ENCODE data around the gene TTC24. TPM values are rescaled to one million over a fixed set of nuclear protein-coding genes. Genes with fewer than 3 reads are reported as not detected.

TTC24 gene
- total RNA-seq, 4 donors from 2014 or later = not detected

DNA sequence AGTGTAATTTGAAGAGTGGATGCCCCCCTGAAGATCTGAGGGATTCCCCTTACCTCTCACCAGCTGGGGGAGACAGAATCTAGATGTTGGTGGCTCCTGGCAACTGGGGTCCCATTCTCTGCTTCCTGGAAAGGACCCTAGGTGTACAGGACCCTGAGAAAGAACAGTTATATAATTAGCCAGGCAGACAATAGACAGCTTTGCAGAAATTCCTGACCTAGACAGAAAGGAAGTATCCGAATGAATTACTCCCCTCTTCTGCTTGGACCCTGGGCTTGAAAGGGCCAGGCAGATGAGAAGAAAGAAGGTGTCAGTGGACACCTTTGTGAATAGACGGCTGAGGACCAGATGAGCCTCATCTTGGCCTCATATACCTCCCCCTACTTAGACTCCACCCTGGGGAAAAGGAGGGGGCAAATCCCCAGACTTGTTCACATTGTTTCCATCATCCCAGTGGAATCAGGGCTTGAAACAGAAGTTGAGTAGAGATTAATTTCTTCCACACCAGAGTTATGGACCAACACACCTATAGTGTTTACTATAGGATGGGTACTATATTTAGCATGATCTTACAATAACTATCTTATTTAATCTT lies 5.4 kb upstream of the TTC24 start:
- Histone ChIP-seq H3K27ac (no peak overlapping the region), H3K4me1 (peaks cover 5 to 27% (median 20%) of the 10 kb centered on the region in 4 donors), H3K27me3 (no peaks in the 10 kb centered on the region), H3K9me3 (no peaks in the 10 kb centered on the region), H3K36me3 (no peaks in the 10 kb centered on the region), H3K4me3 (no peak overlapping the region)
- no peak for TF ChIP-seq POLR2AphosphoS5 (IDR thresholded peaks at IDR 0.05)
- TF ChIP-seq POLR2A (IDR thresholded peaks at IDR 0.05) = no peak
- TF ChIP-seq, protein P1, sequence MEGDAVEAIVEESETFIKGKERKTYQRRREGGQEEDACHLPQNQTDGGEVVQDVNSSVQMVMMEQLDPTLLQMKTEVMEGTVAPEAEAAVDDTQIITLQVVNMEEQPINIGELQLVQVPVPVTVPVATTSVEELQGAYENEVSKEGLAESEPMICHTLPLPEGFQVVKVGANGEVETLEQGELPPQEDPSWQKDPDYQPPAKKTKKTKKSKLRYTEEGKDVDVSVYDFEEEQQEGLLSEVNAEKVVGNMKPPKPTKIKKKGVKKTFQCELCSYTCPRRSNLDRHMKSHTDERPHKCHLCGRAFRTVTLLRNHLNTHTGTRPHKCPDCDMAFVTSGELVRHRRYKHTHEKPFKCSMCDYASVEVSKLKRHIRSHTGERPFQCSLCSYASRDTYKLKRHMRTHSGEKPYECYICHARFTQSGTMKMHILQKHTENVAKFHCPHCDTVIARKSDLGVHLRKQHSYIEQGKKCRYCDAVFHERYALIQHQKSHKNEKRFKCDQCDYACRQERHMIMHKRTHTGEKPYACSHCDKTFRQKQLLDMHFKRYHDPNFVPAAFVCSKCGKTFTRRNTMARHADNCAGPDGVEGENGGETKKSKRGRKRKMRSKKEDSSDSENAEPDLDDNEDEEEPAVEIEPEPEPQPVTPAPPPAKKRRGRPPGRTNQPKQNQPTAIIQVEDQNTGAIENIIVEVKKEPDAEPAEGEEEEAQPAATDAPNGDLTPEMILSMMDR (IDR thresholded peaks at IDR 0.05) = no peak
- TF ChIP-seq EP300 (IDR thresholded peaks at IDR 0.05; ENCODE audit: low read depth) = no peak
- no peak for DNase-seq
- intact Hi-C loops (cut with DNase I; ENCODE audit: low total_unique reads) (no loop called here), in situ Hi-C loops (cut with MboI; ENCODE audit: low pct_ligation_motif_present in 1 of 4, low pct_unique_long_range_greater_than_20kb in 1 of 4, low sequenced_read_pairs in 3 of 4) (no loop called here)
- WGBS, 2 donors (ENCODE audit: low coverage in 1 of 2) = 40 to 49% methylated on average over 1 to 2 of the region's 2 CpGs

DNA sequence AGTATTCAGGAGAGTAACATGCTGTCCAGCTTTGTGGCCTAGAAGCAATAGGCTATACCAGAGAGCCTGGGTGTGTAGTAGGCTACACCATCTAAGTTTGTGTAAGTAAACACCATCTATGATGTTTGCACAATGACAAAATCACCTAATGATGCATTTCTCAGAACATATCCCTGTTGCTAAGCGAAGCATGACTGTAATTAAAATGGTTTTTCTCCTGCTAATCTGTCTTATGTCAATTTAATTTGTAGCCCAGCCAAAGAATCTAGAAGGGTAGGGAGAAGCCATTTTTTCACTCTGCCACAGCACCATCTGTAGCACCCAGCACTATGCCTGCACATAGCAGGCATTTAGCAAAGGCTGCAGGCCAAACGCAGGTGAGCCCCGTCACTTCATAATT lies 2.0 kb upstream of the TTC24 start:
- in situ Hi-C loops (cut with MboI; ENCODE audit: low pct_ligation_motif_present in 1 of 4, low pct_unique_long_range_greater_than_20kb in 1 of 4, low sequenced_read_pairs in 3 of 4) = no loop called here
- intact Hi-C loops (cut with DNase I; ENCODE audit: low total_unique reads) = no loop called here
- H3K27ac ChIP-seq = peak overlapping the region in 2 of 4 donors; percentile 26 to 43

DNA sequence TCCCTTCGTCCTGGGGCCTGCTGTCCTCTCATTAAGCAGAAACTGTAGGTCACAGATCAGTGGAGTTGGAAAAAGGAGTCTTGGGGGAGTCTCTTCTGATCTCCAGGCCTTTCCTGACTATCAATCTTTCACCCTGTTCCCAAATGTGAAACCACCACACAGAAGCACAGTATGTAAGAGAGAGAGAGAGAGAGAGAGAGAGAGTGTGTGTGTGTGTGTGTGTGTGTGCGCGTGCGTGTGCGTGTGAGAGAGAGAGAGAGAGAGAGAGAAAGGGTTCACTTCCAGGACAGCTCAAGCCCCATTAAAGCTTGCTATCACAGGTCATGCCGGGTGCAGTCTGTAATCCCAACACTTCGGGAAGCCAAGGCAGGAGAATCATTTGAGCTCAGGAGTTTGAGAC lies 1.5 kb upstream of the TTC24 start:
- TF ChIP-seq POLR2AphosphoS5 (IDR thresholded peaks at IDR 0.05) = no peak
- TF ChIP-seq, protein P1 (IDR thresholded peaks at IDR 0.05) = no peak
- no peak for TF ChIP-seq EP300 (IDR thresholded peaks at IDR 0.05; ENCODE audit: low read depth)
- no peak for TF ChIP-seq POLR2A (IDR thresholded peaks at IDR 0.05)
- intact Hi-C loops (cut with DNase I; ENCODE audit: low total_unique reads) = no loop called here

More for the DNA sequence above, 2.0 kb upstream of the TTC24 start:
- H3K27me3 ChIP-seq = no peaks in the 10 kb centered on the region
- no peak overlapping the region for H3K4me3 ChIP-seq
- peaks cover 0 to 3% (median under 1%) of the 10 kb centered on the region in 4 donors for H3K4me1 ChIP-seq
- WGBS, 2 donors (ENCODE audit: low coverage in 1 of 2) = 68 to 81% methylated on average over 2 to 3 of the region's 3 CpGs
- DNase-seq = no peak
- no peaks in the 10 kb centered on the region for H3K9me3 ChIP-seq
- H3K36me3 ChIP-seq = no peaks in the 10 kb centered on the region
- no peak for TF ChIP-seq POLR2A (IDR thresholded peaks at IDR 0.05)
- TF ChIP-seq, protein P1 (IDR thresholded peaks at IDR 0.05) = no peak
- peak in 1 of 3 donors; percentile 15 for TF ChIP-seq POLR2AphosphoS5 (IDR thresholded peaks at IDR 0.05)

DNA sequence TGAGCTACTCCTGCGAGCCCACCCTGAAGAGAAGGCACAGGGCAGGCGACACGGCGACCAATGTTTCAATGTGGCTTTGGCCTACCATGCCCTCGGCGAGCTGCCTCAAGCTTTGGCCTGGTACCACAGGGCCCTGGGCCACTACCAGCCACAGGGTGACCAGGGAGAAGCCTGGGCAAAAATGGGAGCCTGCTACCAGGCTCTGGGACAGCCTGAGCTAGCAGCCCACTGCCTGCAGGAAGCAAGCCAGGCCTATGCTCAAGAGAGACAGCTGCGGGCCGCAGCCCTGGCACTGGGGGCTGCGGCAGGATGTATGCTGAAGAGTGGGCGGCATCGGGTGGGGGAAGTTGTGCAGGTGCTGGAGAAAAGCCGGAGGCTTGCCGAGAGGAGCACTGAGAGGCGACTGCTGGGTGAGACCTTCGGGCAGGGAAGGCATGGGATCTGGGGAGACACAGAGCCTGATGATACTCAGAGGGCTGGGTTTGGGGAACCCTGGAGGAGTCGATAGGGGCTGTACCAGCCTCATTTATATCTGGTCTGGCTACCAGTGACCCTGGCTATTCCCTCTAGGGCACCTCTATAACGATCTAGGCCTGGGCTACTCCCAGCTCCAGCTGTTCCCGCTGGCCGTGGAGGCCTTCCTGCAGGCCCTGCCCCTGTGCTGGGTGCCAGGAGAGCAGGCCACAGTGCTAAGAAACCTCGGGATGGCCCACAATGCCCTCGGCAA lies 2.3 kb downstream of the TTC24 start:
- Histone ChIP-seq H3K9me3 (no peaks in the 10 kb centered on the region), H3K4me3 (no peak overlapping the region), H3K27ac (no peak overlapping the region), H3K4me1 (peaks cover 0 to 3% (median 0%) of the 10 kb centered on the region in 4 donors), H3K27me3 (no peaks in the 10 kb centered on the region), H3K36me3 (no peaks in the 10 kb centered on the region)
- in situ Hi-C loops (cut with MboI; ENCODE audit: low pct_ligation_motif_present in 1 of 4, low pct_unique_long_range_greater_than_20kb in 1 of 4, low sequenced_read_pairs in 3 of 4) = no loop called here
- TF ChIP-seq POLR2A (IDR thresholded peaks at IDR 0.05) (no peak), EP300 (IDR thresholded peaks at IDR 0.05; ENCODE audit: low read depth) (no peak), POLR2AphosphoS5 (IDR thresholded peaks at IDR 0.05) (no peak)
- TF ChIP-seq, protein P1 (IDR thresholded peaks at IDR 0.05) = no peak
- intact Hi-C loops (cut with DNase I; ENCODE audit: low total_unique reads) = no loop called here
- WGBS, 2 donors (ENCODE audit: low coverage in 1 of 2) = 83% methylated on average over 21 of the region's 21 CpGs; no CpG with 5 or more reads in 1 of the 2 donors
- no peak for DNase-seq

More for the DNA sequence above, 1.5 kb upstream of the TTC24 start:
- in situ Hi-C loops (cut with MboI; ENCODE audit: low pct_ligation_motif_present in 1 of 4, low pct_unique_long_range_greater_than_20kb in 1 of 4, low sequenced_read_pairs in 3 of 4) = no loop called here
- no peak overlapping the region for H3K4me3 ChIP-seq
- H3K36me3 ChIP-seq = no peaks in the 10 kb centered on the region
- H3K4me1 ChIP-seq = no peaks in the 10 kb centered on the region
- no peaks in the 10 kb centered on the region for H3K9me3 ChIP-seq
- 69 to 93% methylated on average over 2 to 6 of the region's 7 CpGs for WGBS, 2 donors (ENCODE audit: low coverage in 1 of 2)
- peak overlapping the region in 2 of 4 donors; percentile 26 to 43 for H3K27ac ChIP-seq
- DNase-seq = no peak
- H3K27me3 ChIP-seq = no peaks in the 10 kb centered on the region
